ENCODE data around the gene LPAR2.
"Not testable (repeated sequence)": the region's sequence is repeated elsewhere in the genome, so short reads cannot be mapped to it uniquely, and the experiment has no call there.

LPAR2 gene

GRCh38 chr19:19606021-19606420 is 22.0 kb downstream of the LPAR2 start:
- no peak for DNase-seq (ENCODE audit: low read depth in 2 of 2)
- TF ChIP-seq CTCF (IDR thresholded peaks at IDR 0.05; ENCODE audit: low read depth, low read length), result no peak
- H3K4me3 ChIP-seq (replicated peaks in 1 of 2; ENCODE audit: low read depth in 2 of 2, low read length in 2 of 2), result no peak overlapping the region

- TF ChIP-seq CTCF (IDR thresholded peaks at IDR 0.05; ENCODE audit: low read depth, low read length), result no peak
- H3K4me3 ChIP-seq (replicated peaks in 1 of 2; ENCODE audit: low read depth in 2 of 2, low read length in 2 of 2), result no peak overlapping the region
- DNase-seq (ENCODE audit: low read depth in 2 of 2), result no peak
Measured at GRCh38 chr19:19602713-19603324, 25.2 kb downstream of the LPAR2 start.

- no peak for TF ChIP-seq CTCF (IDR thresholded peaks at IDR 0.05; ENCODE audit: low read depth, low read length)
- no peak for DNase-seq (ENCODE audit: low read depth in 2 of 2)
- no peak overlapping the region for H3K4me3 ChIP-seq (replicated peaks in 1 of 2; ENCODE audit: low read depth in 2 of 2, low read length in 2 of 2)
Measured at GRCh38 chr19:19602136-19602712, 25.8 kb downstream of the LPAR2 start.

GRCh38 chr19:19600793-19601330 is 27.2 kb downstream of the LPAR2 start:
- no peak for DNase-seq (ENCODE audit: low read depth in 2 of 2)
- no peak for TF ChIP-seq CTCF (IDR thresholded peaks at IDR 0.05; ENCODE audit: low read depth, low read length)
- no peak overlapping the region for H3K4me3 ChIP-seq (replicated peaks in 1 of 2; ENCODE audit: low read depth in 2 of 2, low read length in 2 of 2)

GRCh38 chr19:19598728-19599451 is 29.1 kb downstream of the LPAR2 start:
- H3K4me3 ChIP-seq (replicated peaks in 1 of 2; ENCODE audit: low read depth in 2 of 2, low read length in 2 of 2); DNase-seq (ENCODE audit: low read depth in 2 of 2): not testable (repeated sequence)

- peak; percentile 5 to 29 for DNase-seq (ENCODE audit: low read depth in 2 of 2)
- no peak overlapping the region for H3K4me3 ChIP-seq (replicated peaks in 1 of 2; ENCODE audit: low read depth in 2 of 2, low read length in 2 of 2)
- TF ChIP-seq CTCF (IDR thresholded peaks at IDR 0.05; ENCODE audit: low read depth, low read length), result no peak
Measured at GRCh38 chr19:19597809-19598306, 30.2 kb downstream of the LPAR2 start.

GRCh38 chr19:19595171-19595701 is 32.8 kb downstream of the LPAR2 start:
- H3K4me3 ChIP-seq (replicated peaks in 1 of 2; ENCODE audit: low read depth in 2 of 2, low read length in 2 of 2), result no peak overlapping the region
- TF ChIP-seq CTCF (IDR thresholded peaks at IDR 0.05; ENCODE audit: low read depth, low read length), result no peak
- DNase-seq (ENCODE audit: low read depth in 2 of 2), result peak; percentile 34 to 39
